H9 (cell line): ENCODE results near the gene ANKRD40. TPM values are rescaled to one million over a fixed set of nuclear protein-coding genes. Genes with fewer than 3 reads are reported as not detected.

Source experiments
- DNase-seq: peaks from one replicate; pipeline ENCODE4 v3.0.0-alpha.2; 2017
- H2AFZ ChIP-seq: one replicate; pipeline ENCODE4 v1.6.1; 2013; ENCODE audit warnings: mild to moderate bottlenecking, low read length, control low read depth, moderate library complexity
- H2AK5ac ChIP-seq: 2 replicates; pipeline ENCODE4 v1.6.1; 2013; ENCODE audit warnings: low read length, control low read depth, mixed read lengths; ENCODE audit not compliant: insufficient read length
- H2BK120ac ChIP-seq: one replicate; pipeline ENCODE4 v1.6.1; 2013; ENCODE audit warnings: low read depth, mild to moderate bottlenecking, low read length, control low read depth, inconsistent platforms; ENCODE audit not compliant: poor library complexity, severe bottlenecking
- H2BK12ac ChIP-seq: 2 replicates; pipeline ENCODE4 v1.6.1; 2013; ENCODE audit warnings: low read length, control low read depth, mixed read lengths, low read depth; ENCODE audit not compliant: insufficient read length
- H2BK15ac ChIP-seq: 2 replicates; pipeline ENCODE4 v1.6.1; 2013; ENCODE audit warnings: low read depth, low read length, control low read depth
- H2BK20ac ChIP-seq: one replicate; pipeline ENCODE4 v1.6.1; 2013; ENCODE audit warnings: low read depth, mild to moderate bottlenecking, low read length, control low read depth, inconsistent platforms; ENCODE audit not compliant: poor library complexity, severe bottlenecking
- H2BK5ac ChIP-seq: 2 replicates; pipeline ENCODE4 v1.6.1; 2013; ENCODE audit warnings: low read length, control low read depth, mixed read lengths; ENCODE audit not compliant: insufficient read length
- H3K14ac ChIP-seq: 2 replicates; pipeline ENCODE4 v1.6.1; 2013; ENCODE audit warnings: low read length, control low read depth; ENCODE audit not compliant: insufficient read depth
- H3K18ac ChIP-seq: 2 replicates; pipeline ENCODE4 v1.6.1; 2013; ENCODE audit warnings: low read depth, mild to moderate bottlenecking, mixed read lengths, low read length, control low read depth; ENCODE audit not compliant: insufficient read length
- H3K23ac ChIP-seq: 2 replicates; pipeline ENCODE4 v1.6.1; 2013; ENCODE audit warnings: low read length, control low read depth, mixed read lengths, low read depth; ENCODE audit not compliant: insufficient read length
- H3K23me2 ChIP-seq: 2 replicates; pipeline ENCODE4 v1.6.1; 2013; ENCODE audit warnings: low read depth, mild to moderate bottlenecking, mixed read lengths, low read length, control low read depth; ENCODE audit not compliant: insufficient read length, poor library complexity, severe bottlenecking
- H3K27ac ChIP-seq: 2 replicates; pipeline ENCODE4 v1.5.1; 2013; ENCODE audit warnings: low read length, control low read depth, mixed read lengths, low read depth; ENCODE audit not compliant: insufficient read length
- H3K27me3 ChIP-seq: 2 replicates; pipeline ENCODE4 v1.6.1; 2013; ENCODE audit warnings: low read length, control low read depth, inconsistent platforms; ENCODE audit not compliant: insufficient read depth
- H3K4ac ChIP-seq: 2 replicates; pipeline ENCODE4 v1.6.1; 2013; ENCODE audit warnings: low read depth, mild to moderate bottlenecking, control low read depth, inconsistent platforms, low read length, moderate library complexity
- H3K4me1 ChIP-seq: 2 replicates; pipeline ENCODE4 v1.6.1; 2013; ENCODE audit warnings: low read length, control low read depth, inconsistent platforms; ENCODE audit not compliant: insufficient read depth
- H3K4me2 ChIP-seq: 2 replicates; pipeline ENCODE4 v1.6.1; 2013; ENCODE audit warnings: low read length, control low read depth, mixed read lengths; ENCODE audit not compliant: insufficient read length, insufficient read depth
- H3K56ac ChIP-seq: 2 replicates; pipeline ENCODE4 v1.6.1; 2013; ENCODE audit warnings: low read depth, mild to moderate bottlenecking, mixed read lengths, low read length, control low read depth; ENCODE audit not compliant: insufficient read length
- H3K79me1 ChIP-seq: 2 replicates; pipeline ENCODE4 v1.6.1; 2013; ENCODE audit warnings: low read depth, mild to moderate bottlenecking, moderate library complexity, low read length, control low read depth, inconsistent platforms; ENCODE audit not compliant: insufficient read depth, poor library complexity, severe bottlenecking
- H3K79me2 ChIP-seq: 2 replicates; pipeline ENCODE4 v1.6.1; 2013; ENCODE audit warnings: low read length, control low read depth, inconsistent platforms; ENCODE audit not compliant: insufficient read depth
- H3K9ac ChIP-seq: 2 replicates; pipeline ENCODE4 v1.6.1; 2013; ENCODE audit warnings: low read length, control low read depth, mixed read lengths; ENCODE audit not compliant: insufficient read length; ENCODE audit errors: extremely low read depth
- H3K9me3 ChIP-seq: one replicate; pipeline ENCODE4 v1.6.1; 2013; ENCODE audit warnings: low read depth, low read length, inconsistent platforms; ENCODE audit not compliant: control insufficient read depth
- H3T11ph ChIP-seq: one replicate; pipeline ENCODE4 v1.6.1; 2013; ENCODE audit warnings: mild to moderate bottlenecking, low read length, control low read depth, inconsistent platforms
- H4K20me1 ChIP-seq: one replicate; pipeline ENCODE4 v1.6.1; 2013; ENCODE audit not compliant: control insufficient read depth, insufficient read length, insufficient read depth
- H4K5ac ChIP-seq: 2 replicates; pipeline ENCODE4 v1.6.1; 2013; ENCODE audit warnings: low read depth, mild to moderate bottlenecking, mixed read lengths, low read length, control low read depth; ENCODE audit not compliant: insufficient read length
- H4K8ac ChIP-seq: replicated peaks from 2 replicates; pipeline ENCODE4 v1.6.1; 2013; ENCODE audit warnings: low read length, control low read depth, mixed read lengths, low read depth; ENCODE audit not compliant: insufficient read length
- H4K91ac ChIP-seq: 2 replicates; pipeline ENCODE4 v1.6.1; 2013; ENCODE audit warnings: low read depth, mild to moderate bottlenecking, moderate library complexity, mixed read lengths, low read length, control low read depth; ENCODE audit not compliant: insufficient read length
- H3K27ac Mint-ChIP-seq, 3 experiments: 2 replicates in 2 of 3; 3 replicates in 1 of 3; pipeline ENCODE4 v1.8.0; 2020 to 2021; ENCODE audit warnings: mixed read lengths in 3 of 3, mild to moderate bottlenecking in 1 of 3, moderate library complexity in 1 of 3
- H3K27me3 Mint-ChIP-seq: 2 replicates; pipeline ENCODE4 v1.8.0; 2021; ENCODE audit warnings: low read depth, mild to moderate bottlenecking, moderate library complexity, mixed read lengths
- H3K36me3 Mint-ChIP-seq, 3 experiments: 2 replicates in 2 of 3; 3 replicates in 1 of 3; pipeline ENCODE4 v1.8.0; 2020 to 2021; ENCODE audit warnings: low read depth in 3 of 3, mixed read lengths in 3 of 3; ENCODE audit not compliant: insufficient read depth in 1 of 3
- H3K4me1 Mint-ChIP-seq, 2 experiments: 2 replicates each; pipeline ENCODE4 v1.8.0; 2020; ENCODE audit warnings: mixed read lengths in 2 of 2
- H3K4me3 Mint-ChIP-seq, 2 experiments: 2 replicates in 1 of 2; 3 replicates in 1 of 2; pipeline ENCODE4 v1.8.0; 2020 to 2021; ENCODE audit warnings: mild to moderate bottlenecking in 2 of 2, mixed read lengths in 2 of 2, moderate library complexity in 1 of 2
- H3K9me3 Mint-ChIP-seq, 2 experiments: 2 replicates in 1 of 2; 3 replicates in 1 of 2; pipeline ENCODE4 v1.8.0; 2020; ENCODE audit warnings: mild to moderate bottlenecking in 2 of 2, mixed read lengths in 2 of 2, moderate library complexity in 1 of 2
- CTCF ChIP-seq: fragments of 200-600 bp; sonication (generic); conservative IDR thresholded peaks from 3 replicates; pipeline ENCODE4 v1.8.0; 2021; ENCODE audit warnings: antibody characterized with exemption, mild to moderate bottlenecking
- WGBS: extraction: QIAGEN DNeasy Blood & Tissue Kit; methylation state at CpG from one replicate; pipeline ENCODE4 v1.1.7; 2013; ENCODE audit warnings: missing lambda C conversion rate, low lambda C conversion rate, mixed read lengths; ENCODE audit not compliant: insufficient read length; ENCODE audit errors: extremely low coverage; 5-methylcytosine and 5-hydroxymethylcytosine counted together
- total RNA-seq: library from RNA; stranded (reverse); gene quantifications from 2 replicates; pipeline ENCODE4 v1.2.1, GENCODE V29; 2021

The ANKRD40 gene
- total RNA-seq, 1 experiment from 2014 or later: 54.3 TPM

- H2AFZ ChIP-seq: no peak overlapping the region
- Mint-ChIP-seq H3K36me3 (no peaks in the 10 kb centered on the region; a peak in 1 of 7 replicates), H3K4me3 (no peak overlapping the region; a peak in 1 of 5 replicates), H3K27ac (no peak overlapping the region; a peak in 1 of 7 replicates), H3K27me3 (peaks cover 9% of the 10 kb centered on the region), H3K9me3 (no peaks in the 10 kb centered on the region), H3K4me1 (peaks cover 30 to 32% of the 10 kb centered on the region in 2 experiments)
- DNase-seq: no peak
- H4K20me1 ChIP-seq: no peaks in the 10 kb centered on the region
- no peaks in the 10 kb centered on the region for H3K27me3 ChIP-seq
- H2BK120ac ChIP-seq: no peak overlapping the region
- H2AK5ac ChIP-seq: no peak overlapping the region
- H3K79me1 ChIP-seq: no peaks in the 10 kb centered on the region
- no peak overlapping the region for H3T11ph ChIP-seq
- H3K9me3 ChIP-seq: no peaks in the 10 kb centered on the region
- no peak overlapping the region for H2BK5ac ChIP-seq
- H3K9ac ChIP-seq: no peak overlapping the region
- no peak overlapping the region for H3K23ac ChIP-seq
- H2BK12ac ChIP-seq: no peak overlapping the region
- H2BK20ac ChIP-seq: no peak overlapping the region
- no peak overlapping the region for H3K18ac ChIP-seq
- H3K4me2 ChIP-seq: no peak overlapping the region
- no peaks in the 10 kb centered on the region for H3K79me2 ChIP-seq
- no peak for TF ChIP-seq CTCF
- H3K56ac ChIP-seq: no peak overlapping the region
- no peak overlapping the region for H3K14ac ChIP-seq
- H3K4ac ChIP-seq: no peak overlapping the region
- peaks cover 6% of the 10 kb centered on the region; the same call in 1 of the 2 replicates for H3K4me1 ChIP-seq
- no peak overlapping the region for H3K27ac ChIP-seq
- WGBS: no CpG with 5 or more reads among the region's 9 CpGs
- H2BK15ac ChIP-seq: no peak overlapping the region
- H4K8ac ChIP-seq: no peak overlapping the region
- H4K91ac ChIP-seq: no peak overlapping the region
- H3K23me2 ChIP-seq: no peaks in the 10 kb centered on the region
- no peak overlapping the region for H4K5ac ChIP-seq
These were observed 45.0 kb downstream of the ANKRD40 start for GRCh38 chr17:50662632-50663225.
